C4-2B (cell line): Measurements from ENCODE around the gene PPP1R1C.

ENCODE experiments used
- H3K27ac ChIP-seq: fragments of 450-650 bp; 2 replicates; pipeline ENCODE4 v1.5.1; 2017
- CTCF ChIP-seq: fragments of 450-650 bp; conservative IDR thresholded peaks from 2 replicates; pipeline ENCODE4 v1.5.1; 2017; ENCODE audit warnings: mild to moderate bottlenecking
- ZFX ChIP-seq: fragments of 450-650 bp; IDR thresholded peaks from 2 replicates; pipeline ENCODE4 v1.6.1; 2017

PPP1R1C gene

GRCh38 chr2:182148344-182148743 lies 162.7 kb downstream of the PPP1R1C start:
- H3K27ac ChIP-seq: no peak overlapping the region
- no peak for TF ChIP-seq CTCF
- TF ChIP-seq ZFX: no peak

GRCh38 chr2:182163878-182164277 lies 178.2 kb downstream of the PPP1R1C start:
- TF ChIP-seq CTCF: no peak
- TF ChIP-seq ZFX: no peak

GRCh38 chr2:182164686-182165085 lies 179.0 kb downstream of the PPP1R1C start:
- TF ChIP-seq CTCF (no peak), ZFX (no peak)
- H3K27ac ChIP-seq: no peak overlapping the region

More at GRCh38 chr2:182163878-182164277, 178.2 kb downstream of the PPP1R1C start:
- H3K27ac ChIP-seq: no peak overlapping the region

- no peak for TF ChIP-seq ZFX
- TF ChIP-seq CTCF: no peak
- no peak overlapping the region for H3K27ac ChIP-seq
These were observed 179.5 kb downstream of the PPP1R1C start for GRCh38 chr2:182165202-182165601.

GRCh38 chr2:182166406-182166805 lies 180.8 kb downstream of the PPP1R1C start:
- TF ChIP-seq ZFX (no peak), CTCF (no peak)
- H3K27ac ChIP-seq: no peak overlapping the region

GRCh38 chr2:182166841-182167240 lies 181.2 kb downstream of the PPP1R1C start:
- TF ChIP-seq ZFX: no peak
- TF ChIP-seq CTCF: no peak
- no peak overlapping the region for H3K27ac ChIP-seq
